Left colon (tissue), 2 donors: ENCODE measurements around the gene CDKN2B-AS1. TPM values are rescaled to one million over a fixed set of nuclear protein-coding genes. Genes with fewer than 3 reads are reported as not detected.
A peak's percentile ranks its signal among the peaks of the same experiment; 100 is the strongest.

ENCODE experiments used
- ATAC-seq: fragments of 200-7000 bp; cut with Tn5 transposase; one replicate; pipeline ENCODE4 v1.9.1; 2020; ENCODE audit warnings: mild to moderate bottlenecking, moderate library complexity
- DNase-seq, 2 donors: peaks; one replicate each; pipeline ENCODE4 v3.0.0-alpha.2; 2020
- intact Hi-C, 2 donors: fragments of 100-400 bp; cut with DNase I in 1 of 2; cut with micrococcal nuclease in 1 of 2; formaldehyde crosslinking; loops; one replicate each; pipeline versions ENCODE4 v1.11.2 to v1.14.0; 2022; cut with DNase I, micrococcal nuclease
- total RNA-seq, 2 donors: library from RNA; stranded (reverse); fragmentation: NEBNext Ultra II Directional; extraction: Animal tissue kit (Norgen Biotek cat#: 25700); gene quantifications; one replicate each; pipeline ENCODE4 v1.2.1, GENCODE V29; 2021
- donor health status: DM: no; HTN: no; CAD: no.
- donor health status: DM: yes; HTN: yes; CAD: no.

CDKN2B-AS1 gene
- total RNA-seq, 2 donors from 2014 or later: 108 to 124 TPM

GRCh38 chr9:22160221-22160620 lies 165.6 kb downstream of the CDKN2B-AS1 start:
- intact Hi-C loops: no loop called here
- no peak for ATAC-seq
- DNase-seq: no peak

GRCh38 chr9:22165144-22165543 lies 170.6 kb downstream of the CDKN2B-AS1 start:
- DNase-seq (no peak), ATAC-seq (no peak)
- intact Hi-C loops: no loop called here

- ATAC-seq: no peak
Observed at GRCh38 chr9:22169243-22169642, 174.7 kb downstream of the CDKN2B-AS1 start.

GRCh38 chr9:22169727-22170503 lies 175.3 kb downstream of the CDKN2B-AS1 start:
- ATAC-seq (peak; percentile 44), DNase-seq (no peak)
- intact Hi-C loops: no loop called here

More at GRCh38 chr9:22169243-22169642, 174.7 kb downstream of the CDKN2B-AS1 start:
- intact Hi-C loops: no loop called here
- DNase-seq: no peak

Other genes starting within 250 kb of the CDKN2B-AS1 start
- 10 to 100 TPM; 19.7 to 23.0 TPM for gene MTAP, start 192.2 kb upstream of the CDKN2B-AS1 start, total RNA-seq
- gene CDKN2A, start 399 bp upstream of the CDKN2B-AS1 start, total RNA-seq: 1 to 10 TPM in 1 of 2 donors, under 1 TPM in 1; 0.34 to 1.8 TPM
- 100 to 1,000 TPM; 158 to 160 TPM for gene CDKN2B, start 14.5 kb downstream of the CDKN2B-AS1 start, total RNA-seq